Central memory CD8-positive, alpha-beta T cell (primary cell): ENCODE data around the gene SLC16A8.

Experiments used
- ATAC-seq: fragments of 150-1000 bp; cut with Tn5 transposase; replicated peaks from 2 replicates; pipeline ENCODE4 v1.10.0; 2022; ENCODE audit warnings: mild to moderate bottlenecking, moderate FRiP score, moderate number of reproducible peaks; ENCODE audit not compliant: poor library complexity, severe bottlenecking; ENCODE audit errors: extremely low read depth
- DNase-seq, 2 donors: peaks; one replicate each; pipeline ENCODE4 v3.0.0; 2021; ENCODE audit warnings: low spot score in 2 of 2
- H3K27ac Mint-ChIP-seq: one replicate; pipeline ENCODE4 v1.8.0; 2022; ENCODE audit warnings: low read depth, mild to moderate bottlenecking, moderate library complexity, mixed read lengths
- H3K27me3 Mint-ChIP-seq: one replicate; pipeline ENCODE4 v1.8.0; 2022; ENCODE audit warnings: mixed read lengths
- H3K36me3 Mint-ChIP-seq: one replicate; pipeline ENCODE4 v1.8.0; 2022; ENCODE audit warnings: mild to moderate bottlenecking, moderate library complexity, mixed read lengths; ENCODE audit not compliant: insufficient read depth
- H3K4me1 Mint-ChIP-seq: one replicate; pipeline ENCODE4 v1.8.0; 2022; ENCODE audit warnings: mixed read lengths
- H3K4me3 Mint-ChIP-seq: one replicate; pipeline ENCODE4 v1.8.0; 2022; ENCODE audit warnings: mild to moderate bottlenecking, moderate library complexity, mixed read lengths
- H3K9me3 Mint-ChIP-seq: one replicate; pipeline ENCODE4 v1.8.0; 2022; ENCODE audit warnings: mixed read lengths

SLC16A8 gene, protein sequence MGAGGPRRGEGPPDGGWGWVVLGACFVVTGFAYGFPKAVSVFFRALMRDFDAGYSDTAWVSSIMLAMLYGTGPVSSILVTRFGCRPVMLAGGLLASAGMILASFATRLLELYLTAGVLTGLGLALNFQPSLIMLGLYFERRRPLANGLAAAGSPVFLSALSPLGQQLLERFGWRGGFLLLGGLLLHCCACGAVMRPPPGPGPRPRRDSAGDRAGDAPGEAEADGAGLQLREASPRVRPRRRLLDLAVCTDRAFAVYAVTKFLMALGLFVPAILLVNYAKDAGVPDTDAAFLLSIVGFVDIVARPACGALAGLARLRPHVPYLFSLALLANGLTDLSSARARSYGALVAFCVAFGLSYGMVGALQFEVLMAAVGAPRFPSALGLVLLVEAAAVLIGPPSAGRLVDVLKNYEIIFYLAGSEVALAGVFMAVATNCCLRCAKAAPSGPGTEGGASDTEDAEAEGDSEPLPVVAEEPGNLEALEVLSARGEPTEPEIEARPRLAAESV

GRCh38 chr22:38083931-38084631 is at the start of gene SLC16A8:
Gene SLC16A8 (minus strand): TSS chr22:38084184. CDS start chr22:38082873, 1,311 bp downstream.
- no peaks in the 10 kb centered on the region for H3K4me1 Mint-ChIP-seq
- no peak within 1 kb of the TSS for H3K27ac Mint-ChIP-seq
- DNase-seq (no peak), ATAC-seq (no peak)
- H3K27me3 Mint-ChIP-seq, result peaks cover 17% of the 10 kb centered on the region
- H3K36me3 Mint-ChIP-seq, result peaks cover 2% of the 10 kb centered on the region
- no peaks in the 10 kb centered on the region for H3K9me3 Mint-ChIP-seq
- H3K4me3 Mint-ChIP-seq, result no peak within 1 kb of the TSS

- ATAC-seq (no peak), DNase-seq (no peak)
- H3K27me3 Mint-ChIP-seq, result no peaks in the 10 kb centered on the region
- H3K36me3 Mint-ChIP-seq, result peaks cover 20% of the 10 kb centered on the region
- no peak overlapping the region for H3K27ac Mint-ChIP-seq
- no peaks in the 10 kb centered on the region for H3K4me1 Mint-ChIP-seq
- H3K9me3 Mint-ChIP-seq, result no peaks in the 10 kb centered on the region
- H3K4me3 Mint-ChIP-seq, result no peak overlapping the region
Measured at GRCh38 chr22:38133331-38133730, 49.3 kb upstream of the SLC16A8 start.

DNA sequence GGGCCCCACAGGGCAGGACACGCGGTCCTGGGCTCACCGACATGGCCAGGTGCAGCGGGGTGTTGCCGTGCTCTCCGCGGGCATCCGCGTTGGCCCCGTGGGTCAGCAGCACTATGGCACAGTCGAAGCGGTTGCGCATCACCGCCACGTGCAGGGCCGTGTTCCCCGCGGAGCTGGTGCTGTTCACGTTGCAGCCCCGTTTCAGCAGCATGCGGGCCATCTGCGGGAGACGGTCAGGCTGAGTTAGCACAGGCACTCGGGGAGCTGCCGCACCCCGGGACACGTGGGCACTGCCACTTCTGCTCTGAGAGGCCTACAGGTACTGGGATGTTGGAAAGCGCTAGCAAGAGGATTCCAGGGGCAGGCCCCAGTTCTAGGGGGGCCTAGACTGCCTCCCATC is 48.8 kb upstream of the SLC16A8 start:
- ATAC-seq (no peak), DNase-seq (no peak)
- H3K36me3 Mint-ChIP-seq, result peaks cover 20% of the 10 kb centered on the region
- H3K4me3 Mint-ChIP-seq, result no peak overlapping the region
- no peaks in the 10 kb centered on the region for H3K27me3 Mint-ChIP-seq
- H3K9me3 Mint-ChIP-seq, result no peaks in the 10 kb centered on the region
- no peak overlapping the region for H3K27ac Mint-ChIP-seq
- H3K4me1 Mint-ChIP-seq, result no peaks in the 10 kb centered on the region

GRCh38 chr22:38132136-38132535 is 48.2 kb upstream of the SLC16A8 start:
- Mint-ChIP-seq H3K4me3 (no peak overlapping the region), H3K4me1 (no peaks in the 10 kb centered on the region), H3K27me3 (no peaks in the 10 kb centered on the region), H3K36me3 (peaks cover 18% of the 10 kb centered on the region), H3K9me3 (no peaks in the 10 kb centered on the region), H3K27ac (no peak overlapping the region)
- ATAC-seq, result no peak
- no peak for DNase-seq

- Mint-ChIP-seq H3K27ac (no peak overlapping the region), H3K4me1 (no peaks in the 10 kb centered on the region), H3K9me3 (no peaks in the 10 kb centered on the region), H3K4me3 (no peak overlapping the region), H3K27me3 (no peaks in the 10 kb centered on the region), H3K36me3 (peaks cover 16% of the 10 kb centered on the region)
- ATAC-seq (no peak), DNase-seq (no peak)
Measured at GRCh38 chr22:38131399-38131798, 47.4 kb upstream of the SLC16A8 start.

- Mint-ChIP-seq H3K4me3 (no peak overlapping the region), H3K4me1 (no peaks in the 10 kb centered on the region), H3K27ac (no peak overlapping the region), H3K9me3 (no peaks in the 10 kb centered on the region), H3K27me3 (no peaks in the 10 kb centered on the region), H3K36me3 (peaks cover 15% of the 10 kb centered on the region)
- ATAC-seq, result no peak
- no peak for DNase-seq
Measured at GRCh38 chr22:38129856-38130255, 45.9 kb upstream of the SLC16A8 start.

- ATAC-seq (no peak), DNase-seq (no peak)
- peaks cover 5% of the 10 kb centered on the region for H3K4me1 Mint-ChIP-seq
- H3K9me3 Mint-ChIP-seq, result no peaks in the 10 kb centered on the region
- peaks cover 12% of the 10 kb centered on the region for H3K36me3 Mint-ChIP-seq
- H3K27ac Mint-ChIP-seq, result no peak overlapping the region
- no peaks in the 10 kb centered on the region for H3K27me3 Mint-ChIP-seq
- no peak overlapping the region for H3K4me3 Mint-ChIP-seq
Measured at GRCh38 chr22:38129021-38129420, 45.0 kb upstream of the SLC16A8 start.

GRCh38 chr22:38127869-38128268 is 43.9 kb upstream of the SLC16A8 start:
- no peak overlapping the region for H3K4me3 Mint-ChIP-seq
- DNase-seq (no peak), ATAC-seq (no peak)
- H3K4me1 Mint-ChIP-seq, result peaks cover 7% of the 10 kb centered on the region
- peaks cover 12% of the 10 kb centered on the region for H3K36me3 Mint-ChIP-seq
- H3K27me3 Mint-ChIP-seq, result no peaks in the 10 kb centered on the region
- H3K9me3 Mint-ChIP-seq, result no peaks in the 10 kb centered on the region
- H3K27ac Mint-ChIP-seq, result no peak overlapping the region

DNA sequence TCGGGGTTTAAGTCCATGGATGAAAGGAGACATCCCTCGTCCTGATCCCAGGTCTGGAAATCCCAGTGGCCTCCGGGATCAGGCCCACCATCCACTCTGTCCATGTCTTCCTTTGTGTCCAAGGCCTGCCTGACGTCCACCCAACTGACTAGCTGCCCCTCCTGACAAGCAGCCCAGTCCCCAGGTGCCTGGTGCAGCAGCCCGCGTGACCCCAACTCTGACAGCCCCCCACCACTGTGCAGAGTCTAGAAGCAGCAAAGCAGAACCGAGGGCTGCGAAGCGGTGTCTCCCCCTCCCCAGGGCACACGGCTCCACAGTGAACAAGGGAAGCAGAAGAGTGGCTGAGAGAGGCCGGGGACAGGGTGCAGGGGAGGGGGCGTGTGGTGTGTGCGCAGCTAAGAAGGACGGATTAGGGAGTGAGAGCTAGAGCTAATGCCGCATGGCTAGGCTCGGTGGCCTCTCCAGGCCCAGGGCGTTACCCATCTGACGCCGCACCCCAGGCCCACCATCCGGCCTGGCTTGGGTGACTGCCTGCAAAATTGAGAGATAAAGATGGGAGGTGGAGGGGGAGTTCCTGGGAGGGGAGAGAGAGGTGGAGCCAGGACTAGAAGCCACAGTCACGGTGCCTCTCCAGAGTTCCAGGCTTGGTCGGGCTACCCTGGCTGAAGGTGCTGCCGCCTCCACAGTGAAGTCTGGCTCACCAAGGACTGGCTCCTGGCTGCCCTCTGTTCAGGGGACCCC is 43.1 kb upstream of the SLC16A8 start:
- peaks cover 12% of the 10 kb centered on the region for H3K36me3 Mint-ChIP-seq
- H3K27ac Mint-ChIP-seq, result no peak overlapping the region
- no peak for DNase-seq
- no peak for ATAC-seq
- H3K9me3 Mint-ChIP-seq, result no peaks in the 10 kb centered on the region
- H3K4me3 Mint-ChIP-seq, result no peak overlapping the region
- no peaks in the 10 kb centered on the region for H3K27me3 Mint-ChIP-seq
- H3K4me1 Mint-ChIP-seq, result peaks cover 10% of the 10 kb centered on the region

GRCh38 chr22:38125751-38126201 is 41.8 kb upstream of the SLC16A8 start:
- H3K4me3 Mint-ChIP-seq, result no peak overlapping the region
- no peaks in the 10 kb centered on the region for H3K9me3 Mint-ChIP-seq
- DNase-seq, result no peak
- no peak for ATAC-seq
- H3K36me3 Mint-ChIP-seq, result peaks cover 8% of the 10 kb centered on the region
- H3K27ac Mint-ChIP-seq, result no peak overlapping the region
- peaks cover 10% of the 10 kb centered on the region for H3K4me1 Mint-ChIP-seq
- no peaks in the 10 kb centered on the region for H3K27me3 Mint-ChIP-seq

DNA sequence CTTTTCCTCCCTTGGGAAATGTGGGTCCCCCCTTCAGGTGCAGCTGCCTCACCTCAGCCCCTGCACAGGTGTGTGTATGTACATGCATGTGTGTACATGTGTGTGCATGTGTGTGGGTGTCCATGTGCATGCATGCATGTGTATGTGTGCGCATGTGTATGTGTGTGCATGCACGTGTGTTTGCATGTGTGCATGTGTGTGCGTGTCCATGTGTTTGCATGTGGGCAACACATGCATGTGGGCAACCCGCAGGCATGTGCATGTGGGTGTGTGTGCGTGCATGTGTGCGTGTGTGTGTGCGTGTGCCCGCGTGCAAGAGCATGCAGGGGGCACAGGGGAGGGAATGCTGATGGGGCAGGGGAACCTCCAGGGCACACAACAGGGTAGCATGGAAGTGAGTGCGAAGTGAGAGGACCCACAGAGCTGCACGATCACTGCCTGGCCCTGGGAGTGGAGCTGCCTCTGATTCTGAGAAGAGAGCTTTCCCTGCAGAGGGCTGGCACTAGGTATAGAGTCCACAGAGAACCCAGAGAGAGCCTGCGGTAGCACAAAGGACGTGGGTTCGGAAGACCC is 41.1 kb upstream of the SLC16A8 start:
- Mint-ChIP-seq H3K27me3 (no peaks in the 10 kb centered on the region), H3K4me1 (peaks cover 10% of the 10 kb centered on the region), H3K27ac (no peak overlapping the region), H3K36me3 (peaks cover 8% of the 10 kb centered on the region), H3K4me3 (no peak overlapping the region), H3K9me3 (no peaks in the 10 kb centered on the region)
- no peak for DNase-seq
- ATAC-seq, result no peak

GRCh38 chr22:38124236-38124974 is 40.4 kb upstream of the SLC16A8 start:
- Mint-ChIP-seq H3K36me3 (peaks cover 8% of the 10 kb centered on the region), H3K27me3 (no peaks in the 10 kb centered on the region), H3K4me3 (no peak overlapping the region), H3K27ac (no peak overlapping the region), H3K9me3 (no peaks in the 10 kb centered on the region), H3K4me1 (peaks cover 10% of the 10 kb centered on the region)
- ATAC-seq, result no peak
- no peak for DNase-seq
